ENCODE data around the gene OR6V1. TPM values are rescaled to one million over a fixed set of nuclear protein-coding genes. Genes with fewer than 3 reads are reported as not detected.
"Not testable (repeated sequence)": the region's sequence is repeated elsewhere in the genome, so short reads cannot be mapped to it uniquely, and the experiment has no call there.

The OR6V1 gene
- total RNA-seq, 3 donors from 2014 or later = not detected

DNA sequence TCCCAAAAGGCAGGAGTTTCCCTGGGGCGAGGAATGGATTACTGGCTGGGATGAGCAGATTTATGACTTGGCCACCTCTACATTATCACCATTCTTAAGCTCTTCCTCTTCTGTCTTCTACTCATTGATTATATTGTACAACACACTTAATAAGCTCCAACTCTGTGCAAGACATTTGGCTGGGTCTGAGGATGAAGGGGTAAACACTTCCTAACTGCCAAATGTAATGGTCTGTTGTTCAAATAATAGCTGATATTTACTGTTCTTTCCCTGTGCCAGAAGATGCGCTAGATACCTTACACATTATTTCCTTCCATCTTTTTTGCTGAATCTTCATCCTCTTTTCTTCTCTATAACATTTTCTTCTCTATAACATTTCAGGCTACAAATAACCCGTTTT lies 11.6 kb downstream of the OR6V1 start:
- Histone ChIP-seq H3K4me3 (no peak overlapping the region), H3K27me3 (no peaks in the 10 kb centered on the region), H3K36me3 (no peaks in the 10 kb centered on the region), H3K9me3 (no peaks in the 10 kb centered on the region), H3K27ac (no peak overlapping the region), H3K4me1 (no peaks in the 10 kb centered on the region)
- intact Hi-C loops (cut with DNase I; ENCODE audit: low total_unique reads) = no loop called here
- TF ChIP-seq POLR2A (IDR thresholded peaks at IDR 0.05) (no peak), POLR2AphosphoS5 (IDR thresholded peaks at IDR 0.05) (peak in 1 of 3 donors; percentile 29)
- TF ChIP-seq, protein P1, sequence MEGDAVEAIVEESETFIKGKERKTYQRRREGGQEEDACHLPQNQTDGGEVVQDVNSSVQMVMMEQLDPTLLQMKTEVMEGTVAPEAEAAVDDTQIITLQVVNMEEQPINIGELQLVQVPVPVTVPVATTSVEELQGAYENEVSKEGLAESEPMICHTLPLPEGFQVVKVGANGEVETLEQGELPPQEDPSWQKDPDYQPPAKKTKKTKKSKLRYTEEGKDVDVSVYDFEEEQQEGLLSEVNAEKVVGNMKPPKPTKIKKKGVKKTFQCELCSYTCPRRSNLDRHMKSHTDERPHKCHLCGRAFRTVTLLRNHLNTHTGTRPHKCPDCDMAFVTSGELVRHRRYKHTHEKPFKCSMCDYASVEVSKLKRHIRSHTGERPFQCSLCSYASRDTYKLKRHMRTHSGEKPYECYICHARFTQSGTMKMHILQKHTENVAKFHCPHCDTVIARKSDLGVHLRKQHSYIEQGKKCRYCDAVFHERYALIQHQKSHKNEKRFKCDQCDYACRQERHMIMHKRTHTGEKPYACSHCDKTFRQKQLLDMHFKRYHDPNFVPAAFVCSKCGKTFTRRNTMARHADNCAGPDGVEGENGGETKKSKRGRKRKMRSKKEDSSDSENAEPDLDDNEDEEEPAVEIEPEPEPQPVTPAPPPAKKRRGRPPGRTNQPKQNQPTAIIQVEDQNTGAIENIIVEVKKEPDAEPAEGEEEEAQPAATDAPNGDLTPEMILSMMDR (IDR thresholded peaks at IDR 0.05) = no peak
- DNase-seq (ENCODE audit: low spot score in 2 of 2) = no peak

DNA sequence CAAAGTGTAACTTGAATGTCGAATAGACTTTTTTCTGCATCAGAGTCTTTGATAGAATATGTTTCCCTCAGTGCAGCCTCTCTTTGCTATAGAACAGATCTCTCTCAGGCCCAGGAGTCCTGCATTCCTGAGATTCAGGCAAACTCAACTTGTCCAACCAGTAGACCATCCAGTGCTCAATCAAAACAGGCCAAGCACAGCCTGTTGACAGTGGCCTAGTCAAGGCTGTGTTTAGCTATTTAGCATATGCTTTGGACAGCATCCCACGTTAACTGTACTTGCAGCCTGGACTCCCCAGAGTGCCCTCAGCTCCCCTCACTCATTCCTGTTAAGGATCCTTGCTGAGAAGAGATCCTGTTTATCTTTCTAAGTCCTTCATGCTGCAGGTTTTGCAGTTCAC lies 16.3 kb downstream of the OR6V1 start:
- DNase-seq (ENCODE audit: low spot score in 2 of 2) = no peak
- Histone ChIP-seq H3K9me3 (no peaks in the 10 kb centered on the region), H3K4me1 (no peaks in the 10 kb centered on the region), H3K4me3 (no peak overlapping the region), H3K27ac (no peak overlapping the region), H3K36me3 (no peaks in the 10 kb centered on the region), H3K27me3 (no peaks in the 10 kb centered on the region)
- TF ChIP-seq, protein P1 (IDR thresholded peaks at IDR 0.05) = no peak
- TF ChIP-seq POLR2A (IDR thresholded peaks at IDR 0.05) = no peak
- TF ChIP-seq POLR2AphosphoS5 (IDR thresholded peaks at IDR 0.05) = no peak
- intact Hi-C loops (cut with DNase I; ENCODE audit: low total_unique reads) = no loop called here

DNA sequence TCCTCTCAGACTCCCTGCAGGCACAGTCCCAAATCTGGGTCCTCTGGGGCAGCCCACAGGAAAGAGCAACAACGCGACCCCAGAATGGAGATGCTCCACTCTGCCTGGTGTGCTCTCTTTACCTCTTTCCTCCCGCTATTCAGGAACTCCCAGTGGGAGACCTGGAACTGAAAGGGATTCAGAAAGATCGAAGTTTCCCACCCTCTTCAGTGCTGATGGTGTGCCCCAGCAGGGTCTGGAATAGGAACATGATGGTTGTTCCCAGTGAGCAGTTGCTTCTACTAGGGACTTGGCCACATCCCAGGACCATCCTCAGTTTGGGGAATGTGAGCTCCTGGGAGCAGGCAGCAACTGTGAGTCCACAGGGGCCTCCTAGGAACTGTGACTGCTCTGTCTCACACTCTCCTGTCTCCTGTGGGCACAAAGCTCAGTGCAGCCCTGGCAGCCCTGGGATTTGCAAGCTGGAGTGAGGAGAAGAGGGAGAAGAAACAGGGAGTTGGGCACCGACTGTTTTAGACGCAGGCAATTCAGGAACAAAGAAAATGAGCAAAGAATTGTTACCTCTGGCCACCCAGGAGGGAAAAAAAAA lies 17.9 kb downstream of the OR6V1 start:
- intact Hi-C loops (cut with DNase I; ENCODE audit: low total_unique reads) = no loop called here
- Histone ChIP-seq H3K27me3 (no peaks in the 10 kb centered on the region), H3K36me3 (no peaks in the 10 kb centered on the region), H3K9me3 (no peaks in the 10 kb centered on the region), H3K4me1 (no peaks in the 10 kb centered on the region), H3K4me3 (no peak overlapping the region), H3K27ac (no peak overlapping the region)
- no peak for TF ChIP-seq POLR2A (IDR thresholded peaks at IDR 0.05)
- TF ChIP-seq, protein P1 (IDR thresholded peaks at IDR 0.05) = no peak
- no peak for TF ChIP-seq POLR2AphosphoS5 (IDR thresholded peaks at IDR 0.05)
- DNase-seq (ENCODE audit: low spot score in 2 of 2) = no peak

DNA sequence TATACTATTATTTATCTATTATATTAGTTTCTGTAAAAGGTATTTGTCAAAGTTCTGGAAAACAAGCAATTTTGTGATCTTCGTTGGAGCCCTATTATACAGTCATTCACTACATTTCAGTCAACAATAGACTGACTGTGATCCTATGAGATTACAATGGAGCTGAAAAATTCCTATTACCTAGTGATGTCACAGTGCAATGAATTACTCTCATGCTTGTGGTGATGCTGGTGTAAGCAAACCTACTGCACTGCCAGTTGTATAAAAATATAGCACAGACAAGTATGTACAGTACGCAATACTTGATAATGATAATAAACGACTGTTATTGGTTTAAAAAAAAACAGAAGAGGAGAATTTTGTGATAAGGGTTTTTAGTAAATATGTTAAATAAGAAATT lies 21.4 kb downstream of the OR6V1 start:
- intact Hi-C loops (cut with DNase I; ENCODE audit: low total_unique reads) = no loop called here
- TF ChIP-seq, protein P1 (IDR thresholded peaks at IDR 0.05) = no peak
- TF ChIP-seq POLR2AphosphoS5 (IDR thresholded peaks at IDR 0.05) (no peak), POLR2A (IDR thresholded peaks at IDR 0.05) (no peak)
- H3K4me3 ChIP-seq = no peak overlapping the region
- no peaks in the 10 kb centered on the region for H3K9me3 ChIP-seq
- no peak for DNase-seq (ENCODE audit: low spot score in 2 of 2)
- H3K4me1 ChIP-seq = no peaks in the 10 kb centered on the region
- H3K27ac ChIP-seq = no peak overlapping the region
- no peaks in the 10 kb centered on the region for H3K27me3 ChIP-seq
- H3K36me3 ChIP-seq = no peaks in the 10 kb centered on the region

DNA sequence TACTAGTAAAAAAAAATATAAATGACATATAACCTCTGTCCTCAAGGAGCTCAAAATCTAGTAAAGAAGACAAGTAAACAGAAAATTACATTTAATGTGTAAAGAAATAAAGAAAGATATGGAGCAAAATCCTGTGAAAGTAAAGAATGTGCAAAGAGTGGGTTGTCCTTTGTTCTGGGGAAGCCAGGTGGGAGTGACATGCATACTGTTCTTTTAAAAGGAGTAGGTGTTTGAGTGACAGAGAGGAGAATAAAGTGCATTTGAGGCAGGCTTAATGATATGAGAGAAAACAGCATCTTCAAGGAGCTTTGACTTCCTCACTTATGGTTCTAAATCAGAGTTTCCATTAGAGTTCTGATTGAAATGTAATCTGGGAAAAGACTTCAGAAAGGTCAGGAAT lies 22.0 kb downstream of the OR6V1 start:
- TF ChIP-seq POLR2A (IDR thresholded peaks at IDR 0.05) = no peak

DNA sequence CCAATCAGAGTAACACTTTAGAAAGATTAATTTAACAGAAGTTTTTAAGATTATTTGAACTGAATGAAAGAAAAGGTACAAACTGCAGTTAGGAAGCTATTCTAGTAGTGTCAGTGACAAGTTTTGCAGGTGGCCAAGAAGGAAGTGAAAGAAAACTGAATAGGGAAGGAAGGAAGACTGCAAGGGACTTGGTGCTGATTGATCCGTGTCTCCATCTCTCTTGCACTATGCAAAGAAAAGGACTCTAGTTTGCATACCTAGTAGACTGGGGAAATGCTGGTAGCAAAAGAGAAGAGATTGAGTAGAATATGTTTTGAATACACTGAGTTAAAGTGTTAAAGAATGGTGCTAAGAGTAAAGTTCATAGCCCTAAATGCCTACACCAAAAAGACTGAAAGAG lies 33.0 kb downstream of the OR6V1 start:
- Histone ChIP-seq H3K27ac (no peak overlapping the region), H3K27me3 (no peaks in the 10 kb centered on the region), H3K9me3 (no peaks in the 10 kb centered on the region), H3K4me1 (no peaks in the 10 kb centered on the region), H3K36me3 (no peaks in the 10 kb centered on the region), H3K4me3 (no peak overlapping the region)
- intact Hi-C loops (cut with DNase I; ENCODE audit: low total_unique reads) = no loop called here
- TF ChIP-seq, protein P1 (IDR thresholded peaks at IDR 0.05) = no peak
- TF ChIP-seq POLR2AphosphoS5 (IDR thresholded peaks at IDR 0.05) = no peak
- TF ChIP-seq POLR2A (IDR thresholded peaks at IDR 0.05) = no peak
- no peak for DNase-seq (ENCODE audit: low spot score in 2 of 2)

More for the DNA sequence above, 22.0 kb downstream of the OR6V1 start:
- DNase-seq (ENCODE audit: low spot score in 2 of 2) = no peak
- no peaks in the 10 kb centered on the region for H3K27me3 ChIP-seq
- no peaks in the 10 kb centered on the region for H3K36me3 ChIP-seq
- H3K27ac ChIP-seq = no peak overlapping the region
- no peaks in the 10 kb centered on the region for H3K9me3 ChIP-seq
- no peaks in the 10 kb centered on the region for H3K4me1 ChIP-seq
- no peak overlapping the region for H3K4me3 ChIP-seq
- intact Hi-C loops (cut with DNase I; ENCODE audit: low total_unique reads) = no loop called here

DNA sequence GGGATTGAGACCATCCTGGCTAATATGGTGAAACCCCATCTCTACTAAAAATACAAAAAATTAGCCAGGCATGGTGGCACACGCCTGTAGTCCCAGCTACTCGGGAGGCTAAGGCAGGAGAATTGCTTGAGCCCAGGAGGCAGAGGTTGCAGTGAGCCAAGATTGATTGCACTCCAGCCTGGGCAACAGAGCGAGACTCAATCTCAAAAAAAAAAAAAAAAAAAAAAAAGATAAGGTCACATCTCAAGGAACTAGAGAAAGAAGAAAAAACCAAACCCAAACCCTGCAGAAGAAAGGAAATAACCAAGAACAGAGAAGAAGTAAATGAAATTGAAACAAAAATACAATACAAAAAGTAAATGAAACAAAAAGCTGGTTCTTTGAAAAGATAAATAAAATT lies 33.5 kb downstream of the OR6V1 start:
- H3K36me3 ChIP-seq; H3K27ac ChIP-seq; H3K4me3 ChIP-seq; H3K4me1 ChIP-seq; DNase-seq (ENCODE audit: low spot score in 2 of 2); H3K9me3 ChIP-seq; H3K27me3 ChIP-seq; intact Hi-C loops (cut with DNase I; ENCODE audit: low total_unique reads): not testable (repeated sequence)

DNA sequence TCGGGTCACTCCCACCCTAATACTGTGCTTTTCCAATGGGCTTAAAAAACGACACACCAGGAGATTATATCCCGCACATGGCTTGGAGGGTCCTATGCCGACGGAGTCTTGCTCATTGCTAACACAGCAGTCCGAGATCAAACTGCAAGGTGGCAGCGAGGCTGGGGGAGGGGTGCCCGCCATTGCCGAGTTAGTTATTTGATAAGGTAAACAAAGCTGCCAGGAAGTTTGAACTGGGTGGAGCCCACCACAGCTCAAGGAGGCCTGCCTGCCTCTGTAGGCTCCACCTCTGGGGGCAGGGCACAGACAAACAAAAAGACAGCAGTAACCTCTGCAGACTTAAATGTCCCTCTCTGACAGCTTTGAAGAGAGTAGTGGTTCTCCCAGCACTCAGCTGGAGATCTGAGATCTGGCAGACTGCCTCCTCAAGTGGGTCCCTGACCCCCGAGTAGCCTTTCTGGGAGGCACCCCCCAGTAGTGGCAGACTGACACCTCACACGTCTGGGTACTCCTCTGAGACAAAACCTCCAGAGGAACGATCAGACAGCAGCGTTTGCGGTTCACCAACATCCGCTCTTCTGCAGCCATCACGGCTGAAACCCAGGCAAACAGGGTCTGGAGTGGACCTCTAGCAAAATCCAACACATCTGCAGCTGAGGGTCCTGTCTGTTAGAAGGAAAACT lies 36.5 kb downstream of the OR6V1 start:
- intact Hi-C loops (cut with DNase I; ENCODE audit: low total_unique reads); DNase-seq (ENCODE audit: low spot score in 2 of 2); H3K4me1 ChIP-seq; H3K36me3 ChIP-seq; H3K4me3 ChIP-seq; H3K27me3 ChIP-seq; H3K27ac ChIP-seq; H3K9me3 ChIP-seq: not testable (repeated sequence)
